Vagina (tissue), 2 donors: ENCODE measurements around the gene FGGY.

ENCODE experiments used
- POLR2A ChIP-seq, 2 donors: fragments of 450-650 bp; IDR thresholded peaks; one replicate each; pipeline ENCODE4 v1.6.1; 2017; ENCODE audit warnings: antibody characterized with exemption in 2 of 2, mild to moderate bottlenecking in 2 of 2, moderate library complexity in 2 of 2
- POLR2AphosphoS5 ChIP-seq, 2 donors: sonication (generic); formaldehyde crosslinking; IDR thresholded peaks; one replicate each; pipeline ENCODE4 v1.9.0; 2017; ENCODE audit warnings: antibody characterized with exemption in 2 of 2, mild to moderate bottlenecking in 2 of 2, low read depth in 1 of 2; ENCODE audit not compliant: insufficient read depth in 1 of 2
- TF ChIP-seq, protein P1 (sequence below), 3 experiments: fragments of 450-650 bp in 2 of 3; fragments of 200-600 bp in 1 of 3; sonication (generic) in 1 of 3; IDR thresholded peaks; one replicate each; pipeline ENCODE4 v1.5.1; 2017 to 2019; ENCODE audit warnings: antibody characterized with exemption in 3 of 3, mild to moderate bottlenecking in 2 of 3, moderate library complexity in 2 of 3

DNA sequence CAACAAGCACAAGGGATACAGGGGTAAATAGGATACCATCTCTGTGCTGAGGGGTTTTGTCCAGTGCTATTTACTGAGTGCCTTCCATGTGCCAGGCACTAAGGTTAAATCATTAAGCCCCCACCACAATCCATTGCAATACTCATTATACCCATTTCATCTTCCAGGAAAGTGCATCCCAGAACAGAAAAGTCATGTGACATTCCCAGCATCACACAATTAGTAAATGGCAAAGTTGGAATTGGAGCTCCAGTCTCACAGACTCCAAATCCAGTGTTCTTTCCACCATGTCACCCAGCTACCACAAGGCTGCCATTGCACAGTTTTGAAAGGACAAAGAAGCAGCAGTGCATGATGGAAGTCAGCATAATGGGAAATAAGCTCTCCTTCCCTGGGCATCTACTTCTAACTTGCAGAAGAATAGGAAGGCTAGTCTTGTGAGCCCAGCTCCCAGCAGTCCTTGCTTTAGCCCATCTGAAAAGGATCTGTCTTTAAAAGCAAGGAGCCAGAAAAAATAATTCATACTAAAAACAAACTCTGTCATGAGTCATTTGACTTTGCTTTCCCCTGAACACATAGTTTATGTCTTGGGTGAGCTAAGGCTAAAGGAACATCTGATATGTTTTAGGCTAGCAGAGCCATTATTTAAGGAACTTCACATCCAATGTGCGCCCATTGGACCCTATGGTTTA lies 406.5 kb downstream of the FGGY start:
- TF ChIP-seq POLR2AphosphoS5 (IDR thresholded peaks at IDR 0.05; ENCODE audit: insufficient read depth in 1 of 2, low read depth in 1 of 2) (peak in 1 of 2 donors; percentile 75), POLR2A (IDR thresholded peaks at IDR 0.05) (no peak)
- TF ChIP-seq, protein P1, sequence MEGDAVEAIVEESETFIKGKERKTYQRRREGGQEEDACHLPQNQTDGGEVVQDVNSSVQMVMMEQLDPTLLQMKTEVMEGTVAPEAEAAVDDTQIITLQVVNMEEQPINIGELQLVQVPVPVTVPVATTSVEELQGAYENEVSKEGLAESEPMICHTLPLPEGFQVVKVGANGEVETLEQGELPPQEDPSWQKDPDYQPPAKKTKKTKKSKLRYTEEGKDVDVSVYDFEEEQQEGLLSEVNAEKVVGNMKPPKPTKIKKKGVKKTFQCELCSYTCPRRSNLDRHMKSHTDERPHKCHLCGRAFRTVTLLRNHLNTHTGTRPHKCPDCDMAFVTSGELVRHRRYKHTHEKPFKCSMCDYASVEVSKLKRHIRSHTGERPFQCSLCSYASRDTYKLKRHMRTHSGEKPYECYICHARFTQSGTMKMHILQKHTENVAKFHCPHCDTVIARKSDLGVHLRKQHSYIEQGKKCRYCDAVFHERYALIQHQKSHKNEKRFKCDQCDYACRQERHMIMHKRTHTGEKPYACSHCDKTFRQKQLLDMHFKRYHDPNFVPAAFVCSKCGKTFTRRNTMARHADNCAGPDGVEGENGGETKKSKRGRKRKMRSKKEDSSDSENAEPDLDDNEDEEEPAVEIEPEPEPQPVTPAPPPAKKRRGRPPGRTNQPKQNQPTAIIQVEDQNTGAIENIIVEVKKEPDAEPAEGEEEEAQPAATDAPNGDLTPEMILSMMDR (IDR thresholded peaks at IDR 0.05) = no peak
